ENCODE data around the gene CEP192.

CEP192 gene

DNA sequence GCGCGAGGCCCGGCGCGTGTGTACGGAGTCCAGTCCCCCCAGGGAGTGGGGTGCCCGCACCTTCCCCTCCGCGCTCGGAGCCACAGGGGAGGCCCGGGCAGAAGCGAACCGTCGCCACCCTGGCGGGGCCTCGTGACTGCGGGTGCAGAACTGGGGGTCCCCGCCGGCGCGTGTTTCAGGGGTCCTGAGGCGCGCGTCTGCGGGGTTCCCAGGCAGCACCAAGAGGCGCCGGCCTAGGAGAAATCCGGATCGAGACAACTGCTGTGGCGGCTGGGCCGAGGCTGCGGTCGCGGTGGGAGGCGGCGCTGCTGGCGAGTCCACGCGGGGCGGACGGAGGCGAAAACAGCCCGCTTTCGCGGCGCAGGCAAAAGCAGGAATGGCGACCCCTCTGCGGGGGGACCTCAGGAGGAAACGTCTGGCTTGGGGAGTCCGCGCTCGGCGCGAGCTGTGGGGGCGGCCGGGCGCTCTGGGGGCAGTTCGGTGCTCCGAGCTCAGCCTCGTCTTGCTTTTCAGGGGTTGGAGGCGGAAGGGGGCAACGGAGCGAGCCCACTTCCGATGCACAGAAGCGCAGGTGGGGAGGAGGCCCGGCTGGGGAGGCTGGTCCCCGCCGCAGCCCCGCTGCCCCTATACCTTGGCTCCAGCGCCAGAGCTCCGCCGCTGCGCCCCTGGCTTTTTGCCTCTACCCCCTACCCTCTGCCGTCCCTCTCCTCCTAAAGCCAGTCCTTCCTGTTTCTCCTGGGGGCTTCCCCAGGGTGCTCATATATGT is 145.9 kb downstream of the CEP192 start:
- H3K27ac ChIP-seq, result peak overlapping the region; percentile 56
- ChIA-PET POLR2A (ENCODE audit: low non-redundant PET) (no interaction called here), CTCF (interaction anchor here (0.5 to 0.7 kb wide), 2 partner anchors 187 to 376 kb away, joined by 3 to 5 read pairs; no protein-coding TSS in a partner anchor)
- TF ChIP-seq, protein P1, sequence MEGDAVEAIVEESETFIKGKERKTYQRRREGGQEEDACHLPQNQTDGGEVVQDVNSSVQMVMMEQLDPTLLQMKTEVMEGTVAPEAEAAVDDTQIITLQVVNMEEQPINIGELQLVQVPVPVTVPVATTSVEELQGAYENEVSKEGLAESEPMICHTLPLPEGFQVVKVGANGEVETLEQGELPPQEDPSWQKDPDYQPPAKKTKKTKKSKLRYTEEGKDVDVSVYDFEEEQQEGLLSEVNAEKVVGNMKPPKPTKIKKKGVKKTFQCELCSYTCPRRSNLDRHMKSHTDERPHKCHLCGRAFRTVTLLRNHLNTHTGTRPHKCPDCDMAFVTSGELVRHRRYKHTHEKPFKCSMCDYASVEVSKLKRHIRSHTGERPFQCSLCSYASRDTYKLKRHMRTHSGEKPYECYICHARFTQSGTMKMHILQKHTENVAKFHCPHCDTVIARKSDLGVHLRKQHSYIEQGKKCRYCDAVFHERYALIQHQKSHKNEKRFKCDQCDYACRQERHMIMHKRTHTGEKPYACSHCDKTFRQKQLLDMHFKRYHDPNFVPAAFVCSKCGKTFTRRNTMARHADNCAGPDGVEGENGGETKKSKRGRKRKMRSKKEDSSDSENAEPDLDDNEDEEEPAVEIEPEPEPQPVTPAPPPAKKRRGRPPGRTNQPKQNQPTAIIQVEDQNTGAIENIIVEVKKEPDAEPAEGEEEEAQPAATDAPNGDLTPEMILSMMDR (conservative IDR thresholded peaks at IDR 0.05; ENCODE audit: low read depth), result no peak
- DNase-seq (ENCODE audit: low spot score), result no peak

DNA sequence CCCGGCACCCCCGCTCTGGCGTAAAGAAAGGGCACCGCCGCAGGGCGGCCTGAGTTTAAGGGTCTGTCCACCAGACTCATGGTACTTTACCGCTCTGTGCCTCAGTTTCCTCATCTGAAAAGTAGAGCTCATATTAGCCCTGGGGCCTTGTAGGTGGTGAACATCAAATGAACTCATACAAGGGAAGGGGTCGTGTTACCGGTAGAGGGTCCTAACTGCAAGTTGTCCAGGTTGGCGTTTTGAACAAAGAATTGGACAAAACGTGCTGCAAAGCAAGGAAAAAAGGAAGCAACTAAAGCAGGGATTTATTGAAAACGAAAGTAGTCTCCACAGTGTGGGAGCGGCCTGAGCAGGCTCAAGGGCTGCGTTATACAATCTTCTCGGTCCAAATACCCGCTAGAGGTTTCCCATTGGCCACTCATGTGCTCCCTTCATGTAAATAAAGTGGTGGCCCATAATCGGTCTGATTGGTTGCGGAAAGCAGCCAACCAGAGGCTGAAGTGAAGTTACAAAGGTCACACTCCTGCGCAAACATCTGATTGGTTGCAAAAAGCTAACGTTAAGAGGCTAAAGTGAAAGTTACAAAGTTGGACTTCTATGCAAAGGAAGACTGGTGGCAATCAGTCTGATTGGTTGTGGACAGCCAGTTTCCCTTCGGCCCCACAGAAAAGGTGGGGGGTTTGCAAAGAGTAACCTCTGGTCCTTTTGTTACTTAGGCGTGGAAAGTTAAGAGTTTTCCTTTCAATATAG is 146.7 kb downstream of the CEP192 start:
- POLR2A ChIA-PET (ENCODE audit: low non-redundant PET), result no interaction called here

DNA sequence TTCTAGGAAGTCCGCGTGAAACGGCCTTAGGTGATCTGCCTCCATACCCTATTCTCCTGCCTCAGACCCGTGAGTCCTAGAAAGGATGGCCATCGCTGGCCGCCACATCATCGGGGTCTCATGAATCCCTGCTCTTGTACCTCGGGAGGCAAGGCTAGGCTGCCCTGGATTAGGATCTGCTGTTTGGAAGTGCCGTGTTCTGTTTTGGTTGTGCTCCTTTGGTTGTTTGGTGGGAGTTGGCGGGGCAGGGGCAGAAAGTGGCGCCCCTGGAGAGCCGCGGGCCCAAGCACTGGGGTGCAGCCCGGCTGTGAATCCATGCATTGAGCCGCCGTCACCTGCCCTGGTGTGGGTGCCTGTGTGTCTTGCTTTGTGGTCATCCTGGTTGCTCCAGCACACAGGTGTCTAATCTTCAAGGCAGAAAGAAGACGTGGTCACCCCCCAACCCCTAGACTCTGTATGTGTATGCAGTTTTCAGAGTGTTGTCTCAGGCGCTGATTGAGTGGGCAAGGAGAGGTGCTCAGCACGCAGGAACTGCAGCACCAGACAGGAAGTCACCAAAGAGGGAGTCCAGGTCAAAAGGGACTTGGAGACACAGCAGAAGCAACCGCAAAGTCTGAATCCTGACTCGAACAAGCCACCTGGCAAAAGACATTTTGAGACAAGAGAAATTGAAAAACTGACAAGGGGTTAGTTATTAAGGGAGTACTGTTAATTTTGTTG is 147.4 kb downstream of the CEP192 start:
- DNase-seq (ENCODE audit: low spot score), result no peak
- TF ChIP-seq, protein P1 (conservative IDR thresholded peaks at IDR 0.05; ENCODE audit: low read depth), result no peak
- CTCF ChIA-PET, result interaction anchor here (0.6 kb wide), 1 partner anchor 24 kb away, joined by 3 read pairs; no protein-coding TSS in a partner anchor
- POLR2A ChIA-PET (ENCODE audit: low non-redundant PET), result no interaction called here
- H3K27ac ChIP-seq, result no peak overlapping the region

More for the DNA sequence above, 146.7 kb downstream of the CEP192 start:
- CTCF ChIA-PET, result interaction anchor here (0.5 kb wide), 1 partner anchor 188 kb away, joined by 5 read pairs; no protein-coding TSS in a partner anchor
- peak; percentile 44 for DNase-seq (ENCODE audit: low spot score)
- TF ChIP-seq, protein P1 (conservative IDR thresholded peaks at IDR 0.05; ENCODE audit: low read depth), result no peak
- H3K27ac ChIP-seq, result peak overlapping the region; percentile 56

DNA sequence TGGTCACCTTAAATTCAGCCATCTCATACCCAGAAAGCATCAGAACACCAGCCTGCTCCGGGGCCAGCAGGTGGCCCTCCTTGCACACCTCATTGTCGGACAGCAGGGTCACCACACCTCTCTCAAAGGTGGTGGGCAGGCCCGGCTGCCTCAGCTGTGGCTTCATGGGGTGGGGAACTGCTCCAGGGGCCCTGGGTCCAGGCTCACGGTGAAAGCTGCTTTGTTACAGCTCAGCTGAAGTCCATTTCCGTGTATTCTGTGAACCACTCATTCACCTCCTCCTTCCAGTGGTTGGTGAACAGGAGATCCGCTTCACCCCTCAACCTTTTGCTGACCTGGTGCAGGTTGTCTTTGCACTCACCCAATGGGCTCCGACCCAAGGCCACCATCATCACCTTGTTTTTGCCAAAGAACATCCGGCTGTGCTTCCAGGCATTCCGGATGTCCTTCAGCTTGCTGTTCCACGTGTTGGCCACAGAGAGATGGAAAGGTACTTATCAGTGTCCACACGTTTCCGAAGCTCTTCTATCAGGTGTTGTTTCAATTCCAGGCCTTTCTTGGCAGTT is 148.8 kb downstream of the CEP192 start:
- CTCF ChIA-PET, result interaction anchor here (0.6 kb wide), 1 partner anchor 328 kb away, joined by 3 read pairs; no protein-coding TSS in a partner anchor
- H3K27ac ChIP-seq, result no peak overlapping the region
- POLR2A ChIA-PET (ENCODE audit: low non-redundant PET), result no interaction called here
- DNase-seq (ENCODE audit: low spot score), result no peak
- TF ChIP-seq, protein P1 (conservative IDR thresholded peaks at IDR 0.05; ENCODE audit: low read depth), result no peak

DNA sequence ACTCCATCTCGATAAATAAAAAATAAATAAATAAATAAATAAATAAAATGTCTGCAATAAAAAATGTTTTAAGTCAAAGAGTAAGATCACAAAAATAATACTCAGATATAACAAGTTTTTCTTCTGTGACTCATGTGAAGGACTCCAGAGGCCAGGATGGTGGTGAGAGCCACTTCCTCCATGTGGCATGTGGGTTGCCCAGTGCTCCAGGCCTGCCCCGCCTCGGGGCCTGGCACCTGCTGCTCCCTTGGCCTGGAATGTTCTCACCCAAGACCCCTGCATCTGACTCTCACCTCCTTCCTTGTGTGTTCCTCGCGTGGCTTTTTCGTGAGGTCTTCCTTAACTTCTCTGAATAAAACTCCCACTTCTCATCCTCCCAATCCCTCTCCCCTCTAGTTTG is 150.0 kb downstream of the CEP192 start:
- TF ChIP-seq, protein P1 (conservative IDR thresholded peaks at IDR 0.05; ENCODE audit: low read depth), result no peak
- CTCF ChIA-PET, result no interaction called here
- H3K27ac ChIP-seq, result no peak overlapping the region
- POLR2A ChIA-PET (ENCODE audit: low non-redundant PET), result no interaction called here
- no peak for DNase-seq (ENCODE audit: low spot score)

Data from RWPE1 (cell line).